Endothelial cell of umbilical vein (primary cell): Measurements from ENCODE around the gene SPNS2. TPM values are rescaled to one million over a fixed set of nuclear protein-coding genes. Genes with fewer than 3 reads are reported as not detected.

Source experiments
- BruUV-seq: library from RNA; stranded (reverse); fragments of 400-500 nt; replicated peaks from 2 replicates; lab custom pipeline; 2021; lab: Mats Ljungman, UMichigan
- CTCF ChIA-PET: fragments of 300-600, 350-600 bp; sonication (Branson Sonifier 250); formaldehyde crosslinking; loops from one replicate; lab custom pipeline; 2021; ENCODE audit warnings: antibody characterized with exemption, inconsistent platforms; lab: Charles Lee
- POLR2A ChIA-PET: fragments of 300-600, 350-600 bp; sonication (Branson Sonifier 250); formaldehyde crosslinking; loops from one replicate; lab custom pipeline; 2021; ENCODE audit warnings: antibody characterized with exemption, inconsistent platforms; lab: Charles Lee
- DNase-seq: peaks from one replicate; pipeline ENCODE4 v3.0.0-alpha.2; 2011; ENCODE audit warnings: low read depth, low spot score
- FAIRE-seq: peaks from 2 replicates; lab custom pipeline; 2011; peaks lifted over from hg19 to GRCh38; lab: Jason Lieb, UNC
- H2AFZ ChIP-seq: 2 replicates; pipeline ENCODE4 v1.6.0; 2012; ENCODE audit warnings: low read depth, low read length, control low read depth, inconsistent platforms
- H3K27ac ChIP-seq: 2 replicates; pipeline ENCODE4 v1.5.1; 2011; ENCODE audit warnings: low read depth, mild to moderate bottlenecking, control low read depth, low read length, moderate library complexity; ENCODE audit not compliant: insufficient read depth
- H3K27me3 ChIP-seq, 2 experiments: 2 replicates each; pipeline versions ENCODE4 v1.6.0 to v1.6.1; 2011; ENCODE audit warnings: low read length in 2 of 2, mixed read lengths in 1 of 2; ENCODE audit not compliant: control insufficient read depth in 2 of 2, insufficient read depth in 2 of 2
- H3K36me3 ChIP-seq, 2 experiments: 2 replicates in 1 of 2; 3 replicates in 1 of 2; pipeline ENCODE4 v1.5.1; 2011; ENCODE audit warnings: low read length in 2 of 2, mild to moderate bottlenecking in 1 of 2, moderate library complexity in 1 of 2; ENCODE audit not compliant: control insufficient read depth in 2 of 2, insufficient read depth in 2 of 2; ENCODE audit errors: extremely low read depth in 1 of 2
- H3K4me1 ChIP-seq: 3 replicates; pipeline ENCODE4 v1.5.1; 2011; ENCODE audit warnings: mild to moderate bottlenecking, low read length; ENCODE audit not compliant: control insufficient read depth, insufficient read depth; ENCODE audit errors: extremely low read depth
- H3K4me2 ChIP-seq: 2 replicates; pipeline ENCODE4 v1.6.1; 2011; ENCODE audit warnings: low read length, control low read depth, mixed read lengths; ENCODE audit not compliant: insufficient read depth
- H3K4me3 ChIP-seq, 3 experiments: fragments of 200-600 bp in 1 of 3; sonication (generic), shearing (Covaris generic) in 1 of 3; replicated peaks in 1 of 3; 2 replicates each; pipeline ENCODE4 v1.5.1; 2011 to 2016; ENCODE audit warnings: control low read depth in 3 of 3, low read length in 3 of 3, mild to moderate bottlenecking in 2 of 3, inconsistent platforms in 1 of 3, low read depth in 1 of 3, moderate library complexity in 1 of 3; ENCODE audit not compliant: insufficient read depth in 1 of 3
- H3K79me2 ChIP-seq: 2 replicates; pipeline ENCODE4 v1.6.0; 2012; ENCODE audit warnings: low read length, inconsistent platforms; ENCODE audit not compliant: control insufficient read depth, insufficient read depth
- H3K9ac ChIP-seq: replicated peaks from 2 replicates; pipeline ENCODE3; 2011; ENCODE audit warnings: low read length, control low read depth; ENCODE audit not compliant: insufficient read depth; ENCODE audit errors: extremely low read depth
- H3K9me1 ChIP-seq: replicated peaks from 3 replicates; pipeline ENCODE4 v1.6.0; 2011; ENCODE audit warnings: mild to moderate bottlenecking, low read length; ENCODE audit not compliant: control insufficient read depth, insufficient read depth; ENCODE audit errors: extremely low read depth
- H3K9me3 ChIP-seq: replicated peaks from 2 replicates; pipeline ENCODE4 v1.5.1; 2012; ENCODE audit warnings: low read length, inconsistent platforms; ENCODE audit not compliant: control insufficient read depth, insufficient read depth
- H4K20me1 ChIP-seq: replicated peaks from 2 replicates; pipeline ENCODE3; 2011; ENCODE audit warnings: mild to moderate bottlenecking, low read length; ENCODE audit not compliant: control insufficient read depth, insufficient read depth; ENCODE audit errors: extremely low read depth
- FOS ChIP-seq: IDR thresholded peaks from 2 replicates; pipeline ENCODE4 v1.6.1; 2011; ENCODE audit warnings: mild to moderate bottlenecking, low read length, moderate library complexity, borderline replicate concordance; ENCODE audit not compliant: insufficient read depth
- POLR2A ChIP-seq: IDR thresholded peaks from 2 replicates; pipeline ENCODE4 v1.6.1; 2012; ENCODE audit warnings: low read depth, mild to moderate bottlenecking, control low read depth, low read length
- dilution Hi-C: fragments of 300-500 bp; cut with MboI; formaldehyde crosslinking; loops from one replicate; pipeline ENCODE4 v1.15.0; 2019; ENCODE audit warnings: low sequenced_read_pairs; ENCODE audit not compliant: extremely low pct_ligation_motif_present
- intact Hi-C: fragments of 100-400 bp; cut with micrococcal nuclease; formaldehyde crosslinking; loops from one replicate; pipeline ENCODE4 v1.10.0; 2022
- polyA plus RNA-seq, 4 experiments: library from polyadenylated mRNA; depleted of rRNA in 3 of 4; stranded (reverse) in 3 of 4; unstranded in 1 of 4; fragments of >200 nt; gene quantifications; 2 replicates each; pipeline versions ENCODE4 v1.2.1 to v1.2.3, GENCODE V29; 2011 to 2012; ENCODE audit warnings: missing spikeins in 1 of 4
- total RNA-seq: library from RNA; stranded (reverse); gene quantifications from 2 replicates; pipeline ENCODE4 v1.2.3, GENCODE V29; 2021
- TF ChIP-seq, protein P1 (sequence below), 2 donors: IDR thresholded peaks; 1 replicate in 1 of 2; 2 replicates in 1 of 2; pipeline ENCODE4 v1.5.1; 2011; ENCODE audit warnings: low read length in 2 of 2, mild to moderate bottlenecking in 2 of 2, moderate library complexity in 2 of 2, control low read depth in 1 of 2, inconsistent platforms in 1 of 2, low read depth in 1 of 2; ENCODE audit not compliant: insufficient read depth in 1 of 2; ENCODE audit errors: extremely low read depth in 1 of 2

The SPNS2 gene
- total and polyA plus RNA-seq, 2 donors (not counting 3 experiments of a cell fraction or from before 2014, with no cell fraction given) = 70.2 to 77.3 TPM

DNA sequence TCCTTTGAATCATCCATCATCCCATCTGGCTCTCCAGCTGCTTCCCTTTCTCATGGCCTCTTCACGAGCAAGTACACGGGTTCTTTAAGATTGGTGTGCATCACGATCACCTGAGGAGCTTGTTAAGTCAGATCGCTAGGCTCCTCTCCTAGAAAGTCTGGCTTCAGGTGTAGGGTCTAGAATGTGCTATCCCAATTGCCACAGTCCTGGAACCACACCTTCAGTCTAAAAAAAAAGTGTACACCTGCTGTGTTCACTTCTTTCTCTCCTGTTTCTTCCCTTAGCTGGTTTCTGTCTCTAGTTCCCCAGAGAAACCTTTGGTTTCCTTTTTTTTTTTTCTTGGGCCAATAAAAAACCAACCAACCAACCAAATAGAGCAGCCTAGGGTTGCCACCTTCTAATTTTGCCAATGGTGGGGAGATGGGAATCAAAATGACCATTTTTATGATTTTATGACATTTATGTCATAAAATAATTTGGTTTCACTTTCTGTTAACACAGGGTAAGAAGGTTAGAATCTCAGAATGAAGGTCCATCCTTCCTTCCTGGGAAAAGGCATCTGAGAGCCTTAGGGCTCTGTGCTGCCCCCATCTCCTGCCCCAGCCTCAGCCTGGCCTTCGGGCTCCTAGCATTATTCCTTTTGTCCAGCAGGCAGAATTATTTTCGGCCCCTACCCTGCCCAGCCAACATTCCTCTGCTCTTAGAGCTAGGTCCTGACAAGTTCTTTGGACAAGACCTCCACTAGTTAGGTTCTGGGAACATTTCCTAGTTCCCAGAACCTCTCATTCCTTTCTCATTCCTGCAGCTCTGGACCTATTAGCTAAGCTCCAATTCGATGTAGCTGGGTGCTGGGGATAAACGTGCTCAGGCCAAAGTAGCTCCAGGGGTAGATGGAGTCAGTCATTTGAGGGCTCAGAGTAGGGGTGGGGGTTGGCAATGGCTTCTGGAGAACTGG is 63.6 kb downstream of the SPNS2 start:
- H3K9me3 ChIP-seq = no peaks in the 10 kb centered on the region
- POLR2A ChIA-PET = no interaction called here
- no peak for DNase-seq
- no peak overlapping the region for H3K4me3 ChIP-seq
- H3K79me2 ChIP-seq = no peaks in the 10 kb centered on the region
- CTCF ChIA-PET = interaction anchor here (0.7 to 1.6 kb wide), 2 partner anchors 10 to 141 kb away, joined by 3 read pairs; no protein-coding TSS in a partner anchor
- H3K9ac ChIP-seq = no peak overlapping the region
- no TSS peak for BruUV-seq
- no peaks in the 10 kb centered on the region for H3K4me1 ChIP-seq
- H4K20me1 ChIP-seq = no peaks in the 10 kb centered on the region
- no peak overlapping the region for H3K27ac ChIP-seq
- H2AFZ ChIP-seq = no peak overlapping the region
- dilution Hi-C loops = no loop called here
- no peak overlapping the region for H3K4me2 ChIP-seq
- intact Hi-C loops = no loop called here
- H3K9me1 ChIP-seq = no peaks in the 10 kb centered on the region
- no peak for TF ChIP-seq FOS
- H3K36me3 ChIP-seq = no peaks in the 10 kb centered on the region
- peaks cover 0 to 1% of the 10 kb centered on the region in 2 experiments for H3K27me3 ChIP-seq
- FAIRE-seq = no peak

- POLR2A ChIA-PET = interaction anchor here (0.5 kb wide), 1 partner anchor 155 kb away, joined by 5 read pairs; no protein-coding TSS in a partner anchor
- H3K79me2 ChIP-seq = no peaks in the 10 kb centered on the region
- no peaks in the 10 kb centered on the region for H3K36me3 ChIP-seq
- H3K27ac ChIP-seq = no peak overlapping the region
- dilution Hi-C loops = no loop called here
- BruUV-seq = no TSS peak
- no peak overlapping the region for H3K4me2 ChIP-seq
- H3K9me3 ChIP-seq = no peaks in the 10 kb centered on the region
- CTCF ChIA-PET = interaction anchor here (0.5 to 6.7 kb wide), 17 partner anchors 9 to 225 kb away, joined by 3 to 213 read pairs (median 5); partner anchors contain the start of genes MYBBP1A and SPNS2
- H3K9ac ChIP-seq = no peak overlapping the region
- H3K27me3 ChIP-seq = peaks cover 0 to 1% of the 10 kb centered on the region in 2 experiments
- intact Hi-C loops = loop anchor here (1.0 to 2.0 kb wide), 3 partner anchors 61 to 324 kb away; no protein-coding TSS in a partner anchor
- DNase-seq (peak; percentile 70), FAIRE-seq (peak; percentile 88)
- H3K9me1 ChIP-seq = no peaks in the 10 kb centered on the region
- no peaks in the 10 kb centered on the region for H3K4me1 ChIP-seq
- H4K20me1 ChIP-seq = no peaks in the 10 kb centered on the region
- TF ChIP-seq, protein P1, sequence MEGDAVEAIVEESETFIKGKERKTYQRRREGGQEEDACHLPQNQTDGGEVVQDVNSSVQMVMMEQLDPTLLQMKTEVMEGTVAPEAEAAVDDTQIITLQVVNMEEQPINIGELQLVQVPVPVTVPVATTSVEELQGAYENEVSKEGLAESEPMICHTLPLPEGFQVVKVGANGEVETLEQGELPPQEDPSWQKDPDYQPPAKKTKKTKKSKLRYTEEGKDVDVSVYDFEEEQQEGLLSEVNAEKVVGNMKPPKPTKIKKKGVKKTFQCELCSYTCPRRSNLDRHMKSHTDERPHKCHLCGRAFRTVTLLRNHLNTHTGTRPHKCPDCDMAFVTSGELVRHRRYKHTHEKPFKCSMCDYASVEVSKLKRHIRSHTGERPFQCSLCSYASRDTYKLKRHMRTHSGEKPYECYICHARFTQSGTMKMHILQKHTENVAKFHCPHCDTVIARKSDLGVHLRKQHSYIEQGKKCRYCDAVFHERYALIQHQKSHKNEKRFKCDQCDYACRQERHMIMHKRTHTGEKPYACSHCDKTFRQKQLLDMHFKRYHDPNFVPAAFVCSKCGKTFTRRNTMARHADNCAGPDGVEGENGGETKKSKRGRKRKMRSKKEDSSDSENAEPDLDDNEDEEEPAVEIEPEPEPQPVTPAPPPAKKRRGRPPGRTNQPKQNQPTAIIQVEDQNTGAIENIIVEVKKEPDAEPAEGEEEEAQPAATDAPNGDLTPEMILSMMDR (IDR thresholded peaks at IDR 0.05; ENCODE audit: extremely low read depth in 1 of 2, insufficient read depth in 1 of 2, low read depth in 1 of 2, low read length in 2 of 2) = peak; percentile 82 to 84
- TF ChIP-seq POLR2A = no peak
- H3K4me3 ChIP-seq = no peak overlapping the region
- H2AFZ ChIP-seq = peak overlapping the region; percentile 72
Measured at GRCh38 chr17:4565209-4566141, 66.8 kb downstream of the SPNS2 start.
